ENCODE measurements around the gene ATP8B4.

The ATP8B4 gene

DNA sequence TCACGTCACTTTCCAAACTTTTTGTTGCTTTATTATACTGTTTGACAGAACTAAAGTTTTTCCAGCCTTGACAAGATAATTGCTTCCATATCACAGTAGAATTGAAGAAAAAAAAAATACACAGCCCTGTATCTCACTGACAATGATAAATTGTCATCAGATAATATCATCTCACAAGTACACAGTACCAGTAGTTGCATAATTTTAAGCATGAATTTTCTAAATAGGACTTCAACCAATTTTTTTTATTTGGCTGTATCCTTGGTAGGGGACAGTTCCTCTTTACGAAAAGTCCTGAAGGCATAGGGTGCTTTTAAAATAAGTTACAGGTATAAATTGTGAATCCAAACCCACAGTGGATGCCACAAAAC, 230.7 kb downstream of the ATP8B4 start:
- H3K4me3 ChIP-seq (replicated peaks; ENCODE audit: low read depth, low read length): no peak overlapping the region
- DNase-seq (ENCODE audit: extremely low read depth, low read depth): no peak
- TF ChIP-seq, protein P1, sequence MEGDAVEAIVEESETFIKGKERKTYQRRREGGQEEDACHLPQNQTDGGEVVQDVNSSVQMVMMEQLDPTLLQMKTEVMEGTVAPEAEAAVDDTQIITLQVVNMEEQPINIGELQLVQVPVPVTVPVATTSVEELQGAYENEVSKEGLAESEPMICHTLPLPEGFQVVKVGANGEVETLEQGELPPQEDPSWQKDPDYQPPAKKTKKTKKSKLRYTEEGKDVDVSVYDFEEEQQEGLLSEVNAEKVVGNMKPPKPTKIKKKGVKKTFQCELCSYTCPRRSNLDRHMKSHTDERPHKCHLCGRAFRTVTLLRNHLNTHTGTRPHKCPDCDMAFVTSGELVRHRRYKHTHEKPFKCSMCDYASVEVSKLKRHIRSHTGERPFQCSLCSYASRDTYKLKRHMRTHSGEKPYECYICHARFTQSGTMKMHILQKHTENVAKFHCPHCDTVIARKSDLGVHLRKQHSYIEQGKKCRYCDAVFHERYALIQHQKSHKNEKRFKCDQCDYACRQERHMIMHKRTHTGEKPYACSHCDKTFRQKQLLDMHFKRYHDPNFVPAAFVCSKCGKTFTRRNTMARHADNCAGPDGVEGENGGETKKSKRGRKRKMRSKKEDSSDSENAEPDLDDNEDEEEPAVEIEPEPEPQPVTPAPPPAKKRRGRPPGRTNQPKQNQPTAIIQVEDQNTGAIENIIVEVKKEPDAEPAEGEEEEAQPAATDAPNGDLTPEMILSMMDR (IDR thresholded peaks at IDR 0.05; ENCODE audit: low read depth, low read length, missing control alignments): no peak

DNA sequence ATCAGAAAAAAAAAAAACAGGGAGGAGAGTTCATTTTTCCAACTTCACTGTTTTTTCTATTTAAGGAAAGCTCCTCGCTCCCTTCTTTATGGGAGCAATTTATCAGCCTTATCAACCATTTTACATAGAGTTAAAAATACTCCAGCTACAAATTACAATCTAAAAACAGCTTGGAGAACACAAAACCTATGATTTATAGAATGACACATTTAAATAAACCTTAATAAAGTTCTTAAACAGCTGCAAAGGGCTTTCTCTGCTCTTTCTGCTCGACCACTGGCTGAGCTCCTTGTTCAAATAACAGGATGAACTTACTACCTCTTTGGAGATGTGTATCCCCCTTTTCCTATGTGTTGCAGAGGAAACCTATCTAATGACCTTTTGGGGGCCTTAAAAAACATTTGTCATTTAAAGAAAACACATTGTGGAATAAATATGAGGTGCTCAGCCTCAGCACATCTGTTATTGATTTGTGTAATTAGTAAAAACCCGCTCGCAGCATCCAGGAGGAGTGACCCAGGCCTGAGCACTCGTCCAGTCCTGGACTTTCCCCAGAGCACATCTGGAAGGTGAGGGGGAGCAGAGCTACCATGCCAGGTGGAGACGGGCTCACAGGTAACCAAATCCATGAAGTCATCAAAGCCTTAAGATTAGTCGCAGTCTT, 231.2 kb downstream of the ATP8B4 start:
- no peak overlapping the region for H3K4me3 ChIP-seq (replicated peaks; ENCODE audit: low read depth, low read length)
- TF ChIP-seq, protein P1 (IDR thresholded peaks at IDR 0.05; ENCODE audit: low read depth, low read length, missing control alignments): no peak
- no peak for DNase-seq (ENCODE audit: extremely low read depth, low read depth)

DNA sequence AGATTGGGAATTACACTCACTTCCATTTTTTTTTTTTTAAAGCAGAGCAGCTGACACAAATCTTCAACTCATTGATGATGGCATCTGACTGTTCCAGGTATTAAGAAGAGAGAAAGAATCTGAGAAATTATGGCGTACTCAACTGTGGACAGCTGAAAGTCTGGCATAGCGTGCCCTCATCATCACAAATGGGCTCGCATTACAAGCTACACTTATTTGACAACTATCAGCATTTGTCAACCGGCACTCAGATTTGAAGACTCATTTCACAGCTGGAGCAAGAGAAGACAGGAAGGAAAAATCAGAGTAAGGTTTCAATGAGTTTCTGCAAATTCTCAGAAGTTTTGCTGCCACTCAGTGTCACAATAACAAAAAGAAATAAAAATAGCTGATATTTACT, 235.9 kb downstream of the ATP8B4 start:
- no peak overlapping the region for H3K4me3 ChIP-seq (replicated peaks; ENCODE audit: low read depth, low read length)
- no peak for DNase-seq (ENCODE audit: extremely low read depth, low read depth)
- TF ChIP-seq, protein P1 (IDR thresholded peaks at IDR 0.05; ENCODE audit: low read depth, low read length, missing control alignments): no peak

DNA sequence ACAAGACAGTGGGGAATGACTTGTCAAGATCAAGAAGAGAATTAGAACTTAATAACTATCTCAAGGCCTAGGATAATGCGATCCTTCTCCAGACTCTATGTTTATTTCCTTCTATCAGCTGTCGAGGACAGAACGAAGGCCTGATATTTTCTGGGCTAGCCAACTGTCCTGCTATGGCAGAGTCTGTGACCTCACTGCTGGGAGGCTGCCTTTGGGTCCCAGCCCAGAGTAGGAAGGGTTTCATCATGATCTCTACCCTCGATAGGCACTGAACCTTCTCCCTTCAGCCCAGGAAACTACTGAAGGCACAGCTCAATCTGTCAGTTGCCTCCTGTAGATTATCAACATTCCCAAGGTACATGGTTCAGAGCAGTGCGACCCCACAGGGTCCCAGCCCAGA, 237.2 kb downstream of the ATP8B4 start:
- TF ChIP-seq, protein P1 (IDR thresholded peaks at IDR 0.05; ENCODE audit: low read depth, low read length, missing control alignments): no peak
- H3K4me3 ChIP-seq (replicated peaks; ENCODE audit: low read depth, low read length): no peak overlapping the region
- no peak for DNase-seq (ENCODE audit: extremely low read depth, low read depth)

DNA sequence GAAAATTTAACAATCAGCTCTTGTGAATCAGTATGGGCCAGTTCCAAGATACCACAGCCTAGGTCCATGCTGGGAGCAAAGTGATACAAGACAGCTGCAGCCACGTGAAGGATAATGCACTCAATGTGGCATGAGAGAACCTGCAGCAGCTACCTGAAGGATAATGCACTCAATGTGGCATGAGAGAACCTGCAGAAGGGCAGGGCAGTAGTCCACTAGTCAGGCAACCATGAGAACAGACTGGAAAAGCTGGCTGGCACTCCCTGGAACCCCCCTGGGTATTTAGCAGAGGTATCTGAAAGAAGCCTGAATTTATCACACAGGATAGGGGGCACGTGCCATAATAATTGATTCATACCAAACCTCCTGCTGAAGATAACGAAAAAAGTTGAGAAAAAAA, 237.6 kb downstream of the ATP8B4 start:
- no peak overlapping the region for H3K4me3 ChIP-seq (replicated peaks; ENCODE audit: low read depth, low read length)
- no peak for DNase-seq (ENCODE audit: extremely low read depth, low read depth)
- TF ChIP-seq, protein P1 (IDR thresholded peaks at IDR 0.05; ENCODE audit: low read depth, low read length, missing control alignments): no peak

DNA sequence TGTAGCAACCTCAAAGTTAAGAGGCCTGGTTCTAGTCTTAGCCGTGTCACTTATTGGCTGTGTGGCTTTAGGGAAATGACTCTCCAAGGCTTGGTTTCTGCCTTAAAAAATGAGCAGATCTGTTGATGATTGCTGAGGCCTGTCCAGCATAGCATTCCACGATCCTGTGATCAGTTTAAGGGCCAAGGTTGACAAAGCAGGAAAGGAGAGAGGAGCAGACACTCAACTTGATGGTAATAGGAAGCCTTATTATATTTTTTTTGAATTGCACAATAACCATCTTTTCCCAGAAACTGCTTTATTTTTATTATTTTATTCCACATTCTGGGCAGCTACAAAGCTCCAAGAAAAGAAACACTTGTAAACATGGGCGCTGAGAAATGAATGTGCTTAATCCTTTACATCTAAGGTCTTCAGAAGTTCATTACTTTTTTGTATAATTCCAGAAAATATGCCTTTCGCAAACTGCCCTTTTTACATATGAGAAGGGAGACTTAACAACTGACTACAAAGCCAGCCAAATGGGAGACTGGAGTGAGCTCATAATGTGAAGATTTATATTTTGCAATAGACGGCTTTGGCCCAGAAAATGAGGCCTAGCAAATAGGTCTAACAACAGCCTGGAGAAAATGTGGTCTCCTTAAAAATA, 241.0 kb downstream of the ATP8B4 start:
- TF ChIP-seq, protein P1 (IDR thresholded peaks at IDR 0.05; ENCODE audit: low read depth, low read length, missing control alignments): no peak
- no peak for DNase-seq (ENCODE audit: extremely low read depth, low read depth)
- no peak overlapping the region for H3K4me3 ChIP-seq (replicated peaks; ENCODE audit: low read depth, low read length)
